ENCODE results near the gene MAML2. TPM values are rescaled to one million over a fixed set of nuclear protein-coding genes. Genes with fewer than 3 reads are reported as not detected.

MAML2 gene
- total and polyA plus RNA-seq, 4 donors: 0.56 to 2.1 (median 1.4) TPM

DNA sequence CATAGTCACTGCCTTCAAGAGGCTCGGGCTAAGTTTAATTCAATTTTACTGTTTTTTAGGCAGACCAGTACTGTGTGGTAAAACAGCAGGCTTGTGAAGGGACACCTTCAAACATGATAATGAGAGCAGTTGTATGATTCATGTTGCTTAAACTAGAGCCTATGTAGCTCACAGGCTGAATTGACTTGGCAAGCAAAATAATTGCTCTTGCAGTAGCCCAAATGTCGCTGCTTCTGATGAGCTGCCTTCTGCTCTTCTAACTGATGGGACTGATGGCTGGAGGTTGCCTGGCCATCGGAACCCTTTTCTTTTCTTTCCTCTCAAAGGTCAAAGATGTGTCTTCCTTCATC is 137.6 kb downstream of the MAML2 start:
- Histone ChIP-seq H3K27me3 (ENCODE audit: control insufficient read depth in 4 of 4, insufficient read depth in 4 of 4, low read length in 3 of 4) (no peaks in the 10 kb centered on the region), H3K36me3 (ENCODE audit: control insufficient read depth in 4 of 4, insufficient read depth in 3 of 4, low read depth in 1 of 4, low read length in 3 of 4) (no peaks in the 10 kb centered on the region), H3K27ac (ENCODE audit: low read depth in 1 of 2, low read length in 2 of 2) (no peak overlapping the region), H3K4me1 (ENCODE audit: control insufficient read depth in 4 of 4, insufficient read depth in 4 of 4, low read length in 3 of 4) (no peaks in the 10 kb centered on the region), H3K4me3 (ENCODE audit: low read depth in 1 of 3, low read length in 3 of 3) (no peak overlapping the region), H3K9ac (ENCODE audit: low read depth in 1 of 2, low read length in 2 of 2) (no peak overlapping the region), H3K9me3 (ENCODE audit: control insufficient read depth in 4 of 4, low read length in 3 of 4) (no peaks in the 10 kb centered on the region)
- TF ChIP-seq NR2F2 (IDR thresholded peaks at IDR 0.05) (no peak), RXRA (IDR thresholded peaks at IDR 0.05) (no peak), TAF1 (conservative IDR thresholded peaks at IDR 0.05) (no peak), SP1 (IDR thresholded peaks at IDR 0.05) (no peak), JUND (IDR thresholded peaks at IDR 0.05) (no peak), EGR1 (IDR thresholded peaks at IDR 0.05; ENCODE audit: low read depth in 2 of 2) (no peak), GABPA (IDR thresholded peaks at IDR 0.05 in 1 of 2, conservative IDR thresholded peaks at IDR 0.05 in 1 of 2) (no peak), FOXA1 (IDR thresholded peaks at IDR 0.05) (no peak), YY1 (IDR thresholded peaks at IDR 0.05) (no peak), HNF4G (IDR thresholded peaks at IDR 0.05) (no peak), RAD21 (IDR thresholded peaks at IDR 0.05) (no peak), HNF4A (conservative IDR thresholded peaks at IDR 0.05) (no peak), FOXA2 (IDR thresholded peaks at IDR 0.05) (no peak)
- TF ChIP-seq, protein P1, sequence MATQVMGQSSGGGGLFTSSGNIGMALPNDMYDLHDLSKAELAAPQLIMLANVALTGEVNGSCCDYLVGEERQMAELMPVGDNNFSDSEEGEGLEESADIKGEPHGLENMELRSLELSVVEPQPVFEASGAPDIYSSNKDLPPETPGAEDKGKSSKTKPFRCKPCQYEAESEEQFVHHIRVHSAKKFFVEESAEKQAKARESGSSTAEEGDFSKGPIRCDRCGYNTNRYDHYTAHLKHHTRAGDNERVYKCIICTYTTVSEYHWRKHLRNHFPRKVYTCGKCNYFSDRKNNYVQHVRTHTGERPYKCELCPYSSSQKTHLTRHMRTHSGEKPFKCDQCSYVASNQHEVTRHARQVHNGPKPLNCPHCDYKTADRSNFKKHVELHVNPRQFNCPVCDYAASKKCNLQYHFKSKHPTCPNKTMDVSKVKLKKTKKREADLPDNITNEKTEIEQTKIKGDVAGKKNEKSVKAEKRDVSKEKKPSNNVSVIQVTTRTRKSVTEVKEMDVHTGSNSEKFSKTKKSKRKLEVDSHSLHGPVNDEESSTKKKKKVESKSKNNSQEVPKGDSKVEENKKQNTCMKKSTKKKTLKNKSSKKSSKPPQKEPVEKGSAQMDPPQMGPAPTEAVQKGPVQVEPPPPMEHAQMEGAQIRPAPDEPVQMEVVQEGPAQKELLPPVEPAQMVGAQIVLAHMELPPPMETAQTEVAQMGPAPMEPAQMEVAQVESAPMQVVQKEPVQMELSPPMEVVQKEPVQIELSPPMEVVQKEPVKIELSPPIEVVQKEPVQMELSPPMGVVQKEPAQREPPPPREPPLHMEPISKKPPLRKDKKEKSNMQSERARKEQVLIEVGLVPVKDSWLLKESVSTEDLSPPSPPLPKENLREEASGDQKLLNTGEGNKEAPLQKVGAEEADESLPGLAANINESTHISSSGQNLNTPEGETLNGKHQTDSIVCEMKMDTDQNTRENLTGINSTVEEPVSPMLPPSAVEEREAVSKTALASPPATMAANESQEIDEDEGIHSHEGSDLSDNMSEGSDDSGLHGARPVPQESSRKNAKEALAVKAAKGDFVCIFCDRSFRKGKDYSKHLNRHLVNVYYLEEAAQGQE (IDR thresholded peaks at IDR 0.05): no peak
- TF ChIP-seq, protein P2, sequence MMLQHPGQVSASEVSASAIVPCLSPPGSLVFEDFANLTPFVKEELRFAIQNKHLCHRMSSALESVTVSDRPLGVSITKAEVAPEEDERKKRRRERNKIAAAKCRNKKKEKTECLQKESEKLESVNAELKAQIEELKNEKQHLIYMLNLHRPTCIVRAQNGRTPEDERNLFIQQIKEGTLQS (IDR thresholded peaks at IDR 0.05): no peak
- TF ChIP-seq, protein P3, sequence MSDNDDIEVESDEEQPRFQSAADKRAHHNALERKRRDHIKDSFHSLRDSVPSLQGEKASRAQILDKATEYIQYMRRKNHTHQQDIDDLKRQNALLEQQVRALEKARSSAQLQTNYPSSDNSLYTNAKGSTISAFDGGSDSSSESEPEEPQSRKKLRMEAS (IDR thresholded peaks at IDR 0.05): no peak
- TF ChIP-seq, protein P4, sequence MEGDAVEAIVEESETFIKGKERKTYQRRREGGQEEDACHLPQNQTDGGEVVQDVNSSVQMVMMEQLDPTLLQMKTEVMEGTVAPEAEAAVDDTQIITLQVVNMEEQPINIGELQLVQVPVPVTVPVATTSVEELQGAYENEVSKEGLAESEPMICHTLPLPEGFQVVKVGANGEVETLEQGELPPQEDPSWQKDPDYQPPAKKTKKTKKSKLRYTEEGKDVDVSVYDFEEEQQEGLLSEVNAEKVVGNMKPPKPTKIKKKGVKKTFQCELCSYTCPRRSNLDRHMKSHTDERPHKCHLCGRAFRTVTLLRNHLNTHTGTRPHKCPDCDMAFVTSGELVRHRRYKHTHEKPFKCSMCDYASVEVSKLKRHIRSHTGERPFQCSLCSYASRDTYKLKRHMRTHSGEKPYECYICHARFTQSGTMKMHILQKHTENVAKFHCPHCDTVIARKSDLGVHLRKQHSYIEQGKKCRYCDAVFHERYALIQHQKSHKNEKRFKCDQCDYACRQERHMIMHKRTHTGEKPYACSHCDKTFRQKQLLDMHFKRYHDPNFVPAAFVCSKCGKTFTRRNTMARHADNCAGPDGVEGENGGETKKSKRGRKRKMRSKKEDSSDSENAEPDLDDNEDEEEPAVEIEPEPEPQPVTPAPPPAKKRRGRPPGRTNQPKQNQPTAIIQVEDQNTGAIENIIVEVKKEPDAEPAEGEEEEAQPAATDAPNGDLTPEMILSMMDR (IDR thresholded peaks at IDR 0.05; ENCODE audit: low read depth, low read length, missing input control): no peak
- TF ChIP-seq, protein P5, sequence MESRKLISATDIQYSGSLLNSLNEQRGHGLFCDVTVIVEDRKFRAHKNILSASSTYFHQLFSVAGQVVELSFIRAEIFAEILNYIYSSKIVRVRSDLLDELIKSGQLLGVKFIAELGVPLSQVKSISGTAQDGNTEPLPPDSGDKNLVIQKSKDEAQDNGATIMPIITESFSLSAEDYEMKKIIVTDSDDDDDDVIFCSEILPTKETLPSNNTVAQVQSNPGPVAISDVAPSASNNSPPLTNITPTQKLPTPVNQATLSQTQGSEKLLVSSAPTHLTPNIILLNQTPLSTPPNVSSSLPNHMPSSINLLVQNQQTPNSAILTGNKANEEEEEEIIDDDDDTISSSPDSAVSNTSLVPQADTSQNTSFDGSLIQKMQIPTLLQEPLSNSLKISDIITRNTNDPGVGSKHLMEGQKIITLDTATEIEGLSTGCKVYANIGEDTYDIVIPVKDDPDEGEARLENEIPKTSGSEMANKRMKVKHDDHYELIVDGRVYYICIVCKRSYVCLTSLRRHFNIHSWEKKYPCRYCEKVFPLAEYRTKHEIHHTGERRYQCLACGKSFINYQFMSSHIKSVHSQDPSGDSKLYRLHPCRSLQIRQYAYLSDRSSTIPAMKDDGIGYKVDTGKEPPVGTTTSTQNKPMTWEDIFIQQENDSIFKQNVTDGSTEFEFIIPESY (IDR thresholded peaks at IDR 0.05): no peak
- no peak for DNase-seq (ENCODE audit: low spot score)
- 86% methylated on average over 3 of the region's 3 CpGs for WGBS

Data from liver (tissue), 9 donors.